ENCODE results near the gene MTG1.
"Not testable (repeated sequence)": the region's sequence is repeated elsewhere in the genome, so short reads cannot be mapped to it uniquely, and the experiment has no call there.

Gene MTG1

GRCh38 chr10:133375357-133376115 lies 18.4 kb upstream of the MTG1 start:
- no peak overlapping the region for H3K9ac ChIP-seq (ENCODE audit: low read length)
- H3K4me3 ChIP-seq (ENCODE audit: low read length), result no peak overlapping the region
- peaks cover 23% of the 10 kb centered on the region for H3K4me1 ChIP-seq (ENCODE audit: low read length)
- H3K9me3 ChIP-seq (ENCODE audit: insufficient read depth, low read length), result no peaks in the 10 kb centered on the region
- peak overlapping the region; percentile 36; the same call in 1 of the 2 replicates for H3K4me2 ChIP-seq (ENCODE audit: low read length)
- no peak for TF ChIP-seq CTCF (IDR thresholded peaks at IDR 0.05; ENCODE audit: low read depth, low read length)
- TF ChIP-seq EZH2phosphoT487 (IDR thresholded peaks at IDR 0.05; ENCODE audit: low read depth), result no peak
- H3K79me2 ChIP-seq (ENCODE audit: low read length), result no peaks in the 10 kb centered on the region
- H3K36me3 ChIP-seq (replicated peaks; ENCODE audit: low read depth, low read length), result no peaks in the 10 kb centered on the region
- H2AFZ ChIP-seq (ENCODE audit: low read depth, low read length), result no peak overlapping the region
- H3K27ac ChIP-seq (ENCODE audit: low read length), result no peak overlapping the region
- no peaks in the 10 kb centered on the region for H3K27me3 ChIP-seq (ENCODE audit: low read depth, low read length)
- H4K20me1 ChIP-seq (ENCODE audit: insufficient read depth, low read length), result no peaks in the 10 kb centered on the region

GRCh38 chr10:133376183-133376582 lies 17.8 kb upstream of the MTG1 start:
- H3K9me3 ChIP-seq (ENCODE audit: insufficient read depth, low read length); H2AFZ ChIP-seq (ENCODE audit: low read depth, low read length); H3K9ac ChIP-seq (ENCODE audit: low read length): not testable (repeated sequence)

GRCh38 chr10:133377025-133377817 lies 16.7 kb upstream of the MTG1 start:
- Histone ChIP-seq H3K27me3 (ENCODE audit: low read depth, low read length) (no peaks in the 10 kb centered on the region), H3K9ac (ENCODE audit: low read length) (no peak overlapping the region), H2AFZ (ENCODE audit: low read depth, low read length) (no peak overlapping the region), H4K20me1 (ENCODE audit: insufficient read depth, low read length) (no peaks in the 10 kb centered on the region), H3K4me2 (ENCODE audit: low read length) (no peak overlapping the region), H3K4me3 (ENCODE audit: low read length) (no peak overlapping the region), H3K4me1 (ENCODE audit: low read length) (peaks cover 23% of the 10 kb centered on the region), H3K9me3 (ENCODE audit: insufficient read depth, low read length) (no peaks in the 10 kb centered on the region), H3K27ac (ENCODE audit: low read length) (no peak overlapping the region), H3K79me2 (ENCODE audit: low read length) (no peaks in the 10 kb centered on the region), H3K36me3 (replicated peaks; ENCODE audit: low read depth, low read length) (no peaks in the 10 kb centered on the region)
- no peak for TF ChIP-seq CTCF (IDR thresholded peaks at IDR 0.05; ENCODE audit: low read depth, low read length)
- no peak for TF ChIP-seq EZH2phosphoT487 (IDR thresholded peaks at IDR 0.05; ENCODE audit: low read depth)

More at GRCh38 chr10:133376183-133376582, 17.8 kb upstream of the MTG1 start:
- H3K27ac ChIP-seq (ENCODE audit: low read length); H3K4me2 ChIP-seq (ENCODE audit: low read length); H3K36me3 ChIP-seq (replicated peaks; ENCODE audit: low read depth, low read length); H4K20me1 ChIP-seq (ENCODE audit: insufficient read depth, low read length); H3K79me2 ChIP-seq (ENCODE audit: low read length); H3K27me3 ChIP-seq (ENCODE audit: low read depth, low read length); H3K4me3 ChIP-seq (ENCODE audit: low read length): not testable (repeated sequence)
- H3K4me1 ChIP-seq (ENCODE audit: low read length), result peaks cover 23% of the 10 kb centered on the region

DNA sequence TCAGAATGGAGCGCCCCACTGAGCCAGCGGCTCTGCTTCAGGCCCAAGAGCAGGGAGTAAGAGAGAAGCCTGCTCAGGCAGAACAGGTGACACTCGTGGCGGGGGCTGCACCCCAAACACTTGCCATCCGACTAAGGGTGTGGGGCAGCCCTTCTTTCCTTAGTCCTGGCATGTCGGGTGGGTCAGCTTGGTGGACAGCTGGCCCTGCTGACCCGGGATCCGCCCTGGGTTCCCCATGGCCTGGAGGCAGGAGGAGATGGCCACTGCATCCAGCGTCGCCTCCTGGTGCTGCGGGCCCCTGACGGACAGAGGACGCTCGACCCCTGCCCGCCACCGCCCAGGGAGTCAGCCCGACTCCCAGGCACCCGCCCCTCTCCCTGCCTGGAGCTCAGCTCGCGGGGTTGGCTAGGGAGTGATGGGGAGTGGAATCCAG lies 16.1 kb upstream of the MTG1 start:
- H3K27me3 ChIP-seq (ENCODE audit: low read depth, low read length), result no peaks in the 10 kb centered on the region
- no peak overlapping the region for H3K27ac ChIP-seq (ENCODE audit: low read length)
- H2AFZ ChIP-seq (ENCODE audit: low read depth, low read length), result no peak overlapping the region; the same call in 1 of the 2 replicates
- peak overlapping the region; percentile 78 for H3K4me2 ChIP-seq (ENCODE audit: low read length)
- peak overlapping the region; percentile 61 for H3K9ac ChIP-seq (ENCODE audit: low read length)
- TF ChIP-seq EZH2phosphoT487 (IDR thresholded peaks at IDR 0.05; ENCODE audit: low read depth) (no peak), CTCF (IDR thresholded peaks at IDR 0.05; ENCODE audit: low read depth, low read length) (no peak)
- no peaks in the 10 kb centered on the region for H4K20me1 ChIP-seq (ENCODE audit: insufficient read depth, low read length)
- no peaks in the 10 kb centered on the region for H3K36me3 ChIP-seq (replicated peaks; ENCODE audit: low read depth, low read length)
- H3K9me3 ChIP-seq (ENCODE audit: insufficient read depth, low read length), result no peaks in the 10 kb centered on the region
- H3K79me2 ChIP-seq (ENCODE audit: low read length), result no peaks in the 10 kb centered on the region
- H3K4me3 ChIP-seq (ENCODE audit: low read length), result peak overlapping the region; percentile 81
- H3K4me1 ChIP-seq (ENCODE audit: low read length), result peaks cover 23% of the 10 kb centered on the region
